HG03103 (cell line): ENCODE measurements around the gene GDA.
"Not testable (repeated sequence)": the region's sequence is repeated elsewhere in the genome, so short reads cannot be mapped to it uniquely, and the experiment has no call there.

Experiments
- ATAC-seq: cut with Tn5 transposase; IDR thresholded peaks from one replicate; pipeline ENCODE4 v1.9.1; 2021; ENCODE audit warnings: low read depth; ENCODE audit not compliant: unreplicated experiment

The GDA gene

GRCh38 chr9:72204062-72204461 is 54.8 kb downstream of the GDA start:
- no peak for ATAC-seq

DNA sequence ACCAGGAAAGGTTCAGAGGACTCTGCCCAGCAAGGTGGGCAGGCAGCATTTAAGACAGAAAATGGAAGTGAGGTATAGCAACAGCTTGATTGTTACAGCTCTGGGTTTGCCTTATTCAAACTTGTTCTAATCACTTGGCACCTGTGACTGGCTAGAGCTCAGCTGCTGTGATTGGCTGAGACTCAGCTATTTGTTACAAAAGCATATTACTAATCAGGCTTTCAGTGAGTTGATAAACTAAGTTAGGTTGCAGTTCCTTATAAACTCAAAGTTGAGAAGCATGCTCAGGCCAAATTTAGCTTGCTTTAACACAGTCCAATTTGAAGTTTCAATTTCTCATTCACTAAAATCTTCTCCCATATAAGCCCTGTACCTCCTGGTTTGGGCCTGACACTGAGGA is 56.3 kb downstream of the GDA start:
- no peak for ATAC-seq

- no peak for ATAC-seq
Measured at GRCh38 chr9:72207278-72207677, 58.0 kb downstream of the GDA start.

DNA sequence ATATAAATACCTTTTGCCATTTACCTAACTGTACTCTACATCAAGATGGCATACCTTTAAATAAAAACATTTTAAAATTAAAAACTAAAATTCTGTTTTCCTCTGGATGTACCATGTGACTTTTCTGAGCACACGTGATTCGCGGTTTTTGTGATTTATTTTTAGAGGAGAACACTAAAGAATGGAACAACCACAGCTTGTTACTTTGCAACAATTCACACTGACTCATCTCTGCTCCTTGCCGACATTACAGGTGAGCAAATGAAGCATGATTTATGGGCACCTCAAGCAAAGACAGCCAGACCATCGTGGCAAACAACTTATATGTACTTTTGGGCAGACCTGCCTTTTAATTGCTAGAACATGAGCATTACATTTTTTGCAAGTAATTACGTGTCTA is 61.3 kb downstream of the GDA start:
- no peak for ATAC-seq

- ATAC-seq, result no peak
Measured at GRCh38 chr9:72211047-72211446, 61.8 kb downstream of the GDA start.

- ATAC-seq, result no peak
Measured at GRCh38 chr9:72213906-72214305, 64.7 kb downstream of the GDA start.

GRCh38 chr9:72217306-72217842 is 68.1 kb downstream of the GDA start:
- no peak for ATAC-seq

- no peak for ATAC-seq
Measured at GRCh38 chr9:72220589-72220988, 71.3 kb downstream of the GDA start.

DNA sequence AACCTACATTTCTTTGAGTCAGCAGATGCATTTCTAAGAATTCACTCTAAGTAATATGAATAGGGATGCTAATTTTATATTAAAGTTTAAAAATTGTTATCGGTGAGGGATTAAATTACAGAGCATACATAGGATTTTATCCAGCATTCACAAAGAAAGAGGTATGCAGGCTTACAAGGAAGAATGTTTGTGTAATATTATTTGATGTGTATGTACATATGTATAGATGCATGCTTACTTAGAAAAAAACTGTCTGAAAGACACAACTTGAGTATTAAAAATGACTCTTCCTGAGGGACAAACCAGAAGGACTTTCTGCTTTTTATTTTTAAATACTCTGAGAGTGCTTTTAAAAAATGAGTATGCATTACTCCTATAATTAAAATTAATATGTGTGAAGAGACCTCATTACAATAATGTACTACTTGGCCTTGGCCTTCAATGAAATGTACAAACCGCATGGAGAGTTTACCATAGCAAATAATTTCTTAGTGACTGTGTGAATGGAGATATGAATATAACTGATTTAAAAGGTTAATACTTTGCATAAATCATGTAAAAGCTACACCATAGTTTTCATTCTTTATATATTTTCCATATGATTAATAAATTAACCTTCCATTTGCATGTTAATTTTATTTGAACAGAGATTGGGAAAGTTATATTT is 77.0 kb downstream of the GDA start:
- no peak for ATAC-seq

DNA sequence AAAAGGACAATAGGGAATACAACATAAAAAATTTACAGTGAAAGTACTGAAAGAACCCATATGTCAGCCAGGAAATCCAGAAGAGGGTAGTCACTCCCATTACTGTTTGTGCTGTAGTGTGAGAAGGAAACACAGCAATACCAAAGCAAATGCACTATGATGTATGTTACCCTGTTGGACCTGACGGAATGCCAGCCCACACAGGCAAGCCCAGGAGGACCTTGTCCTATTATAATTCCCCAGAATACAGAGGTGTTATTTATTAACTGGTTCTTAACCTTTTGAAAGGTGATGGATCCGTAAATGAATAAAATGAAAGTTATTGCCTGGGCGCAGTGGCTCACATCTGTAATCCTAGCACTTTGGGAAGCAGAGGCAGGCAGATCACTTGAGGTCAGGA is 79.0 kb downstream of the GDA start:
- ATAC-seq, result no peak

- no peak for ATAC-seq
Measured at GRCh38 chr9:72232778-72233177, 83.5 kb downstream of the GDA start.

- no peak for ATAC-seq
Measured at GRCh38 chr9:72247549-72247948, 98.3 kb downstream of the GDA start.

- ATAC-seq, result no peak
Measured at GRCh38 chr9:72251589-72251988, 102.3 kb downstream of the GDA start.

GRCh38 chr9:72254901-72255545 is 105.8 kb downstream of the GDA start:
- ATAC-seq, result no peak

DNA sequence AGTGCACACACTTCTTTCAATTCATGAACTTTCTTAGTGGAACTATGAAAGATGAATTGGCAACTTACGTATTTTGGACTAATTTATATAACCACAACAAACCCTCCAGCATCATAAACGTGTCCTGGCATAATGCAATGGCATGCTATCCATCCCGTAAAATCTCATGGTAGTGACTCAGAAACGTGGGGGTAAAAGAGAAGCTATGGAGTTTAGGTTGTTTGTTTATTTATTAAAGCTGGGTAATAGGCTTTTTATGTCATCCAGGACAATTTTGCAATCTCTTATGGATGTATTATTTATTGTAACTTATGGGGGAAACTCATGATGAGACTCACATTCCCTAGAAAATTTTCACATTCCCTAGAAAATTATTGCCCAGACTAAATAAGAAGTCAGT is 106.3 kb downstream of the GDA start:
- ATAC-seq, result no peak

GRCh38 chr9:72256931-72257330 is 107.7 kb downstream of the GDA start:
- no peak for ATAC-seq

DNA sequence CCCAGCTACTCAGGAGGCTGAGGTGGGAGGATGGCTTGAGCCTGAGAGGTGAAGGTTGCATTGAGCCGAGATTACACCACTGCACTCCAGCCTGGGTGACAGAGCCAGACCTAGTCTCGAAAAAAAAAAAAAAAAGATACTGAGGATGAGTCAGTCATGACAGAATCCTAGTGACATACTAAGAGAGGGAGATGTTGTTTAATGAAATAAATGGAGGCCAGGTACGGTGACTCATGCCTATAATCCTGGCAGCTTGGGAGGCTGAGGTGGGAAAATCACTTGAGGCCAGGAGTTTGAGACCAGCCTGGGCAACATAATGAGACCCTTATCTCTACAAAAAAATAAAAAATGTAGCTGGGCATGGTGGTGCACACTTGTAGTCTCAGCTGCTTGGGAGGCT is 108.6 kb downstream of the GDA start:
- ATAC-seq, result no peak

GRCh38 chr9:72262063-72262462 is 112.8 kb downstream of the GDA start:
- no peak for ATAC-seq

- no peak for ATAC-seq
Measured at GRCh38 chr9:72263572-72263971, 114.3 kb downstream of the GDA start.

DNA sequence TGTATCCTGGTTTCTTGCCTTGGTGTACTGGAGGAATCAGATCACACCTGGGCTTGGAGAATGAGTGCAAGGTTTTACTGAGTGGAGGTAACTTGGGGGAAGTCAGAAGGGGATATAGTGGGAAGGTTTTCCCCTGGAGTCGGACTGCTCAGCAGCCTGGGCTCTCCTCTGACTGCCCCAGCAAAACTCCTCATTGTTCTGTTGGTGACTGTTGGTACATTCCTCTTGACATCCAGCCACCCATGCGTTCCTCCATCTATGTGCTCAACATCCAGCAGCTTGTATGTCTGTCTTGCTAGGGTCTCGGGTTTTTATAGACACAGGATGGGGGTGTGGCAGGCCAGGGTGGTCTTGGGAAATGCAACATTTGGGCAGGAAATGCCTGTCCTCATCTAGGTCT is 119.7 kb downstream of the GDA start:
- no peak for ATAC-seq

GRCh38 chr9:72270359-72270758 is 121.1 kb downstream of the GDA start:
- ATAC-seq, result not testable (repeated sequence)
